Measurements from ENCODE around the gene ZFYVE28. TPM values are rescaled to one million over a fixed set of nuclear protein-coding genes. Genes with fewer than 3 reads are reported as not detected.
A peak's percentile ranks its signal among the peaks of the same experiment; 100 is the strongest.

Gene ZFYVE28
- total RNA-seq, 4 donors from 2014 or later: 8.9 to 19.1 (median 16.4) TPM

GRCh38 chr4:2220016-2220630 lies 198.3 kb downstream of the ZFYVE28 start:
- peak; percentile 88 to 90 for DNase-seq
- H3K4me3 ChIP-seq (replicated peaks in 1 of 3): no peak overlapping the region
- TF ChIP-seq POLR2A (IDR thresholded peaks at IDR 0.05): no peak
- TF ChIP-seq CTCF (IDR thresholded peaks at IDR 0.05): peak; percentile 57 to 92 (median 86)
- intact Hi-C loops (cut with DNase I): loop anchor here (10.0 kb wide), 1 partner anchor 205 kb away; no protein-coding TSS in a partner anchor
- peaks cover 0 to 4% of the 10 kb centered on the region in 2 donors for H3K4me1 ChIP-seq
- H3K27ac ChIP-seq: no peak overlapping the region
- H3K27me3 ChIP-seq: no peaks in the 10 kb centered on the region
- no peaks in the 10 kb centered on the region for H3K9me3 ChIP-seq
- H3K36me3 ChIP-seq: no peaks in the 10 kb centered on the region
- WGBS, 2 donors: 9 to 10% methylated on average over 10 of the region's 10 CpGs

Small RNAs within 50 kb of the gene (small RNA-seq; reads per million reads assigned to genes)
- not detected for gene COX6B1P5

Other genes starting within 250 kb of the ZFYVE28 start
- 10 to 100 TPM; 13.0 to 30.0 (median 17.0) TPM for gene HAUS3, start 176.5 kb downstream of the ZFYVE28 start, total RNA-seq
- 1 to 10 TPM; 1.5 to 5.4 (median 3.0) TPM for gene POLN, start 176.5 kb downstream of the ZFYVE28 start, total RNA-seq
- 100 to 1,000 TPM in 1 of 4 donors, 10 to 100 TPM in 3; 48.1 to 102 (median 61.9) TPM for gene MXD4, start 156.5 kb downstream of the ZFYVE28 start, total RNA-seq
- gene CFAP99, start 310 bp upstream of the ZFYVE28 start, total RNA-seq: 1 to 10 TPM in 2 of 4 donors, under 1 TPM in 1, not detected in 1; 0.27 to 1.9 (median 1.1) TPM
- gene RNF4, start 50.5 kb upstream of the ZFYVE28 start, total RNA-seq: 10 to 100 TPM; 32.8 to 52.0 (median 43.0) TPM
- 10 to 100 TPM; 22.4 to 36.7 (median 30.3) TPM for gene FAM193A, start 118.0 kb upstream of the ZFYVE28 start, total RNA-seq